ENCODE results near the gene SLC7A10.

GRCh38 chr19:33249740-33250366 is 24.2 kb upstream of the SLC7A10 start:
- TF ChIP-seq CTCF (IDR thresholded peaks at IDR 0.05; ENCODE audit: low read depth, low read length, poor library complexity, severe bottlenecking) (no peak), EZH2phosphoT487 (IDR thresholded peaks at IDR 0.05; ENCODE audit: borderline replicate concordance, low read length) (no peak)
